Natural killer cell treated with Interleukin-12 subunit alpha and Interleukin-12 subunit beta and Interleukin-15 and Interleukin-18, amount 100 ng/mL, for 72 hours (primary cell): ENCODE data around the gene DAPP1. TPM values are rescaled to one million over a fixed set of nuclear protein-coding genes. Genes with fewer than 3 reads are reported as not detected.

Source experiments
- ATAC-seq, 2 donors: fragments of 150-1000 bp; cut with Tn5 transposase in 1 of 2; sonication (Bioruptor Pico), chemical (Tn5 transposase) in 1 of 2; 2 replicates each; pipeline ENCODE4 v1.10.0; 2021
- DNase-seq: peaks from one replicate; pipeline ENCODE4 v3.0.0; 2022; ENCODE audit warnings: low spot score
- H3K27ac Mint-ChIP-seq, 2 donors: 1 replicate in 1 of 2; 2 replicates in 1 of 2; pipeline ENCODE4 v1.8.0; 2022; ENCODE audit warnings: mixed read lengths in 2 of 2, mild to moderate bottlenecking in 1 of 2, moderate library complexity in 1 of 2
- H3K27me3 Mint-ChIP-seq, 2 donors: 1 replicate in 1 of 2; 2 replicates in 1 of 2; pipeline ENCODE4 v1.8.0; 2022; ENCODE audit warnings: mixed read lengths in 2 of 2
- H3K36me3 Mint-ChIP-seq: one replicate; pipeline ENCODE4 v1.8.0; 2022; ENCODE audit warnings: mixed read lengths
- H3K4me1 Mint-ChIP-seq, 2 donors: 1 replicate in 1 of 2; 2 replicates in 1 of 2; pipeline ENCODE4 v1.8.0; 2022; ENCODE audit warnings: low read depth in 2 of 2, mixed read lengths in 2 of 2, mild to moderate bottlenecking in 1 of 2
- H3K4me3 Mint-ChIP-seq: one replicate; pipeline ENCODE4 v1.8.0; 2022; ENCODE audit warnings: mixed read lengths
- H3K9me3 Mint-ChIP-seq: 2 replicates; pipeline ENCODE4 v1.8.0; 2022; ENCODE audit warnings: mixed read lengths
- total RNA-seq, 2 donors: library from RNA; stranded (reverse); gene quantifications; one replicate each; pipeline ENCODE4 v1.2.3, GENCODE V29; 2022

The DAPP1 gene
- total RNA-seq, 2 donors from 2014 or later, result 15.9 to 23.4 TPM

- Mint-ChIP-seq H3K4me3 (no peak overlapping the region), H3K36me3 (peaks cover 9% of the 10 kb centered on the region), H3K9me3 (no peaks in the 10 kb centered on the region), H3K27me3 (no peaks in the 10 kb centered on the region), H3K4me1 (peaks cover 0 to 2% of the 10 kb centered on the region in 2 donors), H3K27ac (no peak overlapping the region)
- ATAC-seq (no peak), DNase-seq (no peak)
These were observed 62.0 kb downstream of the DAPP1 start for GRCh38 chr4:99878604-99879003.

- Mint-ChIP-seq H3K36me3 (peaks cover 9% of the 10 kb centered on the region), H3K27me3 (no peaks in the 10 kb centered on the region), H3K27ac (no peak overlapping the region), H3K4me3 (no peak overlapping the region), H3K9me3 (no peaks in the 10 kb centered on the region), H3K4me1 (peaks cover 0 to 2% of the 10 kb centered on the region in 2 donors)
- no peak for DNase-seq
- no peak for ATAC-seq
These were observed 62.8 kb downstream of the DAPP1 start for GRCh38 chr4:99879458-99879857.

GRCh38 chr4:99885063-99885664 is 68.5 kb downstream of the DAPP1 start:
- Mint-ChIP-seq H3K4me1 (peaks cover 4 to 5% of the 10 kb centered on the region in 2 donors), H3K27ac (no peak overlapping the region), H3K36me3 (peaks cover 5% of the 10 kb centered on the region), H3K9me3 (no peaks in the 10 kb centered on the region), H3K4me3 (no peak overlapping the region), H3K27me3 (no peaks in the 10 kb centered on the region)
- ATAC-seq (no peak), DNase-seq (no peak)

GRCh38 chr4:99885687-99886086 is 69.1 kb downstream of the DAPP1 start:
- H3K9me3 Mint-ChIP-seq, result no peaks in the 10 kb centered on the region
- H3K27me3 Mint-ChIP-seq, result no peaks in the 10 kb centered on the region
- H3K4me1 Mint-ChIP-seq, result peaks cover 4 to 5% of the 10 kb centered on the region in 2 donors
- DNase-seq (no peak), ATAC-seq (no peak)
- no peak overlapping the region for H3K4me3 Mint-ChIP-seq
- H3K27ac Mint-ChIP-seq, result no peak overlapping the region
- no peaks in the 10 kb centered on the region for H3K36me3 Mint-ChIP-seq

GRCh38 chr4:99886146-99886545 is 69.5 kb downstream of the DAPP1 start:
- H3K36me3 Mint-ChIP-seq, result no peaks in the 10 kb centered on the region
- peaks cover 8 to 9% of the 10 kb centered on the region in 2 donors for H3K4me1 Mint-ChIP-seq
- no peak overlapping the region for H3K4me3 Mint-ChIP-seq
- ATAC-seq (no peak), DNase-seq (no peak)
- H3K9me3 Mint-ChIP-seq, result no peaks in the 10 kb centered on the region
- H3K27ac Mint-ChIP-seq, result no peak overlapping the region
- no peaks in the 10 kb centered on the region for H3K27me3 Mint-ChIP-seq

GRCh38 chr4:99887837-99888236 is 71.2 kb downstream of the DAPP1 start:
- H3K4me1 Mint-ChIP-seq, result peaks cover 13 to 14% of the 10 kb centered on the region in 2 donors
- ATAC-seq, result no peak
- no peak overlapping the region for H3K4me3 Mint-ChIP-seq
- H3K36me3 Mint-ChIP-seq, result no peaks in the 10 kb centered on the region
- no peaks in the 10 kb centered on the region for H3K27me3 Mint-ChIP-seq
- H3K9me3 Mint-ChIP-seq, result no peaks in the 10 kb centered on the region
- H3K27ac Mint-ChIP-seq, result no peak overlapping the region
- DNase-seq, result no peak

GRCh38 chr4:99891351-99891750 is 74.7 kb downstream of the DAPP1 start:
- no peak for DNase-seq
- H3K4me3 Mint-ChIP-seq, result peak overlapping the region; percentile 11

GRCh38 chr4:99893029-99893428 is 76.4 kb downstream of the DAPP1 start:
- no peaks in the 10 kb centered on the region for H3K27me3 Mint-ChIP-seq
- H3K4me1 Mint-ChIP-seq, result peaks cover 29 to 34% of the 10 kb centered on the region in 2 donors
- no peak for ATAC-seq
- H3K4me3 Mint-ChIP-seq, result peak overlapping the region; percentile 87
- no peak for DNase-seq
- no peaks in the 10 kb centered on the region for H3K9me3 Mint-ChIP-seq
- H3K36me3 Mint-ChIP-seq, result no peaks in the 10 kb centered on the region
- H3K27ac Mint-ChIP-seq, result peak overlapping the region; percentile 82 to 95

More at GRCh38 chr4:99891351-99891750, 74.7 kb downstream of the DAPP1 start:
- ATAC-seq, result no peak
- H3K9me3 Mint-ChIP-seq, result no peaks in the 10 kb centered on the region
- no peaks in the 10 kb centered on the region for H3K36me3 Mint-ChIP-seq
- H3K27me3 Mint-ChIP-seq, result no peaks in the 10 kb centered on the region
- peaks cover 29 to 34% of the 10 kb centered on the region in 2 donors for H3K4me1 Mint-ChIP-seq
- H3K27ac Mint-ChIP-seq, result no peak overlapping the region

- H3K27me3 Mint-ChIP-seq, result no peaks in the 10 kb centered on the region
- no peaks in the 10 kb centered on the region for H3K36me3 Mint-ChIP-seq
- H3K4me1 Mint-ChIP-seq, result peaks cover 29 to 34% of the 10 kb centered on the region in 2 donors
- peak overlapping the region; percentile 87 for H3K4me3 Mint-ChIP-seq
- no peaks in the 10 kb centered on the region for H3K9me3 Mint-ChIP-seq
- peak overlapping the region; percentile 82 to 95 for H3K27ac Mint-ChIP-seq
- no peak for DNase-seq
- no peak for ATAC-seq
These were observed 77.2 kb downstream of the DAPP1 start for GRCh38 chr4:99893839-99894160.

GRCh38 chr4:99894161-99894997 is 77.8 kb downstream of the DAPP1 start, which contains the start of gene LAMTOR3:
LAMTOR3 (minus strand) TSS chr4:99894427; CDS start chr4:99893963, 464 bp downstream.
- ATAC-seq, result peak; percentile 99 to 100

GRCh38 chr4:99894998-99895397 is 78.4 kb downstream of the DAPP1 start:
- Mint-ChIP-seq H3K36me3 (no peaks in the 10 kb centered on the region), H3K4me1 (peaks cover 25 to 30% of the 10 kb centered on the region in 2 donors), H3K9me3 (no peaks in the 10 kb centered on the region), H3K27me3 (no peaks in the 10 kb centered on the region), H3K27ac (peak overlapping the region; percentile 82 to 95), H3K4me3 (peak overlapping the region; percentile 87)
- no peak for ATAC-seq
- DNase-seq, result no peak

More at GRCh38 chr4:99894161-99894997, 77.8 kb downstream of the DAPP1 start, which contains the start of gene LAMTOR3:
- Mint-ChIP-seq H3K36me3 (no peaks in the 10 kb centered on the region), H3K4me1 (peaks cover 26 to 31% of the 10 kb centered on the region in 2 donors), H3K27ac (peak within 1 kb of the TSS; percentile 82 to 95), H3K27me3 (no peaks in the 10 kb centered on the region), H3K4me3 (peak within 1 kb of the TSS; percentile 87), H3K9me3 (no peaks in the 10 kb centered on the region)
- peak; percentile 95 for DNase-seq

- ATAC-seq (no peak), DNase-seq (no peak)
- no peaks in the 10 kb centered on the region for H3K9me3 Mint-ChIP-seq
- no peaks in the 10 kb centered on the region for H3K27me3 Mint-ChIP-seq
- peaks cover 28% of the 10 kb centered on the region for H3K36me3 Mint-ChIP-seq
- no peak overlapping the region for H3K27ac Mint-ChIP-seq
- H3K4me3 Mint-ChIP-seq, result no peak overlapping the region
- peaks cover 15 to 21% of the 10 kb centered on the region in 2 donors for H3K4me1 Mint-ChIP-seq
These were observed 98.8 kb downstream of the DAPP1 start for GRCh38 chr4:99915449-99915848.

GRCh38 chr4:99917575-99917974 is 100.9 kb downstream of the DAPP1 start:
- Mint-ChIP-seq H3K4me1 (peaks cover 9 to 15% of the 10 kb centered on the region in 2 donors), H3K9me3 (no peaks in the 10 kb centered on the region), H3K27me3 (no peaks in the 10 kb centered on the region), H3K27ac (no peak overlapping the region), H3K4me3 (no peak overlapping the region), H3K36me3 (peaks cover 28% of the 10 kb centered on the region)
- ATAC-seq (no peak), DNase-seq (no peak)

- DNase-seq (no peak), ATAC-seq (no peak)
- Mint-ChIP-seq H3K4me3 (no peak overlapping the region), H3K36me3 (peaks cover 28% of the 10 kb centered on the region), H3K9me3 (no peaks in the 10 kb centered on the region), H3K27me3 (no peaks in the 10 kb centered on the region), H3K4me1 (peaks cover 6 to 11% of the 10 kb centered on the region in 2 donors), H3K27ac (no peak overlapping the region)
These were observed 102.0 kb downstream of the DAPP1 start for GRCh38 chr4:99918656-99919055.
